Memory B cell (primary cell): ENCODE data around the gene ANAPC2.

Experiments used
- ATAC-seq: fragments of 150-1000 bp; cut with Tn5 transposase; 2 replicates; pipeline ENCODE4 v1.10.0; 2021; ENCODE audit warnings: low read depth, mild to moderate bottlenecking, moderate library complexity
- DNase-seq, 2 donors: peaks; one replicate each; pipeline ENCODE4 v3.0.0; 2022; ENCODE audit warnings: low spot score in 2 of 2
- H3K27ac Mint-ChIP-seq: one replicate; pipeline ENCODE4 v1.8.0; 2022; ENCODE audit warnings: mild to moderate bottlenecking, moderate library complexity, mixed read lengths
- H3K27me3 Mint-ChIP-seq: one replicate; pipeline ENCODE4 v1.8.0; 2022; ENCODE audit warnings: mixed read lengths
- H3K36me3 Mint-ChIP-seq: one replicate; pipeline ENCODE4 v1.8.0; 2022; ENCODE audit warnings: mild to moderate bottlenecking, mixed read lengths
- H3K4me1 Mint-ChIP-seq: one replicate; pipeline ENCODE4 v1.8.0; 2022; ENCODE audit warnings: mixed read lengths
- H3K4me3 Mint-ChIP-seq: one replicate; pipeline ENCODE4 v1.8.0; 2022; ENCODE audit warnings: mild to moderate bottlenecking, moderate library complexity, mixed read lengths
- H3K9me3 Mint-ChIP-seq: one replicate; pipeline ENCODE4 v1.8.0; 2022; ENCODE audit warnings: mixed read lengths

ANAPC2 gene

GRCh38 chr9:137186385-137186784 is 2.0 kb downstream of the ANAPC2 start:
- Mint-ChIP-seq H3K4me1 (peaks cover 20% of the 10 kb centered on the region), H3K36me3 (peaks cover 21% of the 10 kb centered on the region), H3K27ac (no peak overlapping the region), H3K27me3 (no peaks in the 10 kb centered on the region), H3K4me3 (peak overlapping the region; percentile 95), H3K9me3 (no peaks in the 10 kb centered on the region)
- DNase-seq (no peak), ATAC-seq (no peak)

DNA sequence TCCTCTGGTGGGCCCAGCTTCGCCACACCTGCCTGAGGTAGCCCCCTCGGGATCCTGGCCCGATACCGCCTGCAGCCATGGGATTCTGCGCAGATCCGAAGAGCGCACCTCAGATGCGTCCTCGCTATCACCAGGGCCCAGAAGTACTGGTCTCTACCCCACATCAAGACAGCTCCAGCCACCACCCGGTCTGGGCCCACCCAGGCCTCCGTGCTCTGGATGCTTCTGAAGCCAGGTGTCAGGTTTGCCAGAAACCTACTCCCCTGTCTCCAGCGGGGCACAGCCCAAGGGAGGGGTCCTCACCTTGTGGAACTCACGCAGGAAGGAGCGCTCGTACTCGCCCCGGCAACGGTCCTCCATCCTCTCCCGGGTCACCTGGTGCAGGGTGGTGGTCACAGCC is 2.4 kb downstream of the ANAPC2 start:
- DNase-seq: no peak
- no peak for ATAC-seq
- H3K27me3 Mint-ChIP-seq: no peaks in the 10 kb centered on the region
- peaks cover 20% of the 10 kb centered on the region for H3K36me3 Mint-ChIP-seq
- H3K9me3 Mint-ChIP-seq: no peaks in the 10 kb centered on the region
- H3K27ac Mint-ChIP-seq: no peak overlapping the region
- no peak overlapping the region for H3K4me3 Mint-ChIP-seq
- peaks cover 20% of the 10 kb centered on the region for H3K4me1 Mint-ChIP-seq

DNA sequence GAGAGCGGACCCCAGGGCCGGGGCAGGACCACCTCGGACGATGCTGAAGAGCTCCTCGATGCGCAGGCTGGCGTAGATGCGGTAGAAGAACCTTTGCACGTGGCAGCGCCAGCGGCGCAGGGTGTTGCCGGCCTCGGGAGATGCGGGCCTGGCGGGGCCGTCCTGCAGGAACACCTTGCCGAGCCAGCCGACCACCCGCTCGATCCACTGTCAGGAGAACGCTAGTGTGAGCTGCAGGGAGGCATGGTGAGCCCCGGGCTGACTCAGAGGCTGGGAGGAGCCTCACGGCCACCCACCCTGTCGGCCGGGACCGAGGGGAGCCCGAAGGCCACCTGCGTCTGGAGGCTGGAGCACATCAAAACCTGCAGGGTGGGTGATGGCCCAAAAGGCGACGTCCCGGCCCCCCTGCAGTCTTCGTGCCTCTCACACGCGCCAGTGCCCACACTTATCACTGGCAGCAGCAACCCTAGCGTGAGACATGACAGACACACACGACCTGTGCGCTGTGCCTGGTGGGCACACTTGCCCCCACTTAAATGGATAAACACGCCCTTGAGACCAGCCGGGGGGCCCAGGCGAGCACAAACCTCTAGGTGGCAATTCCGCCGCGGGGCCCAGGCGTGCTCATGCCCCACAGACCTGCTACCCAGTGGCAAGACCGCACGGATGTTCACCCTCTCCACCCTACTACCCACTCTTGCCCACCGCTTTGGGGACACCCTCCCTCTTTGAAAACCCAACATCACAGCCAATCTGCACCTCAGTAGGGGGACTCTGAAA is 3.3 kb downstream of the ANAPC2 start:
- Mint-ChIP-seq H3K36me3 (peaks cover 17% of the 10 kb centered on the region), H3K27me3 (no peaks in the 10 kb centered on the region), H3K27ac (no peak overlapping the region), H3K4me3 (no peak overlapping the region), H3K4me1 (peaks cover 20% of the 10 kb centered on the region), H3K9me3 (no peaks in the 10 kb centered on the region)
- no peak for ATAC-seq
- no peak for DNase-seq

- no peak for ATAC-seq
- no peak overlapping the region for H3K27ac Mint-ChIP-seq
- no peak overlapping the region for H3K4me3 Mint-ChIP-seq
- peaks cover 23% of the 10 kb centered on the region for H3K36me3 Mint-ChIP-seq
- DNase-seq: no peak
- H3K27me3 Mint-ChIP-seq: no peaks in the 10 kb centered on the region
- peaks cover 15% of the 10 kb centered on the region for H3K4me1 Mint-ChIP-seq
- H3K9me3 Mint-ChIP-seq: no peaks in the 10 kb centered on the region
These were observed 4.3 kb downstream of the ANAPC2 start for GRCh38 chr9:137183980-137184595.

- H3K27ac Mint-ChIP-seq: no peak overlapping the region
- H3K4me3 Mint-ChIP-seq: no peak overlapping the region
- DNase-seq (no peak), ATAC-seq (no peak)
- peaks cover 24% of the 10 kb centered on the region for H3K36me3 Mint-ChIP-seq
- peaks cover 13% of the 10 kb centered on the region for H3K4me1 Mint-ChIP-seq
- H3K9me3 Mint-ChIP-seq: no peaks in the 10 kb centered on the region
- no peaks in the 10 kb centered on the region for H3K27me3 Mint-ChIP-seq
These were observed 5.5 kb downstream of the ANAPC2 start for GRCh38 chr9:137182836-137183235.

- Mint-ChIP-seq H3K36me3 (peaks cover 29% of the 10 kb centered on the region), H3K4me3 (no peak overlapping the region), H3K27me3 (no peaks in the 10 kb centered on the region), H3K9me3 (no peaks in the 10 kb centered on the region), H3K4me1 (peaks cover 6% of the 10 kb centered on the region), H3K27ac (no peak overlapping the region)
- DNase-seq: no peak
- no peak for ATAC-seq
These were observed 6.7 kb downstream of the ANAPC2 start for GRCh38 chr9:137181680-137182079.

GRCh38 chr9:137180491-137180890 is 7.9 kb downstream of the ANAPC2 start:
- Mint-ChIP-seq H3K4me3 (no peak overlapping the region), H3K27me3 (no peaks in the 10 kb centered on the region), H3K36me3 (peaks cover 29% of the 10 kb centered on the region), H3K4me1 (peaks cover 12% of the 10 kb centered on the region), H3K9me3 (no peaks in the 10 kb centered on the region), H3K27ac (no peak overlapping the region)
- DNase-seq (no peak), ATAC-seq (no peak)

GRCh38 chr9:137179761-137180160 is 8.6 kb downstream of the ANAPC2 start:
- Mint-ChIP-seq H3K9me3 (no peaks in the 10 kb centered on the region), H3K4me1 (peaks cover 12% of the 10 kb centered on the region), H3K4me3 (no peak overlapping the region), H3K27ac (no peak overlapping the region), H3K27me3 (no peaks in the 10 kb centered on the region), H3K36me3 (peaks cover 29% of the 10 kb centered on the region)
- no peak for ATAC-seq
- DNase-seq: no peak

- H3K36me3 Mint-ChIP-seq: peaks cover 22% of the 10 kb centered on the region
- no peak for DNase-seq
- no peak overlapping the region for H3K27ac Mint-ChIP-seq
- no peaks in the 10 kb centered on the region for H3K9me3 Mint-ChIP-seq
- H3K4me3 Mint-ChIP-seq: no peak overlapping the region
- no peak for ATAC-seq
- peaks cover 6% of the 10 kb centered on the region for H3K4me1 Mint-ChIP-seq
- no peaks in the 10 kb centered on the region for H3K27me3 Mint-ChIP-seq
These were observed 9.3 kb downstream of the ANAPC2 start for GRCh38 chr9:137178939-137179630.

GRCh38 chr9:137178201-137178938 is 10.0 kb downstream of the ANAPC2 start:
- Mint-ChIP-seq H3K36me3 (peaks cover 17% of the 10 kb centered on the region), H3K9me3 (no peaks in the 10 kb centered on the region), H3K27me3 (no peaks in the 10 kb centered on the region), H3K4me3 (no peak overlapping the region), H3K4me1 (peaks cover 6% of the 10 kb centered on the region), H3K27ac (no peak overlapping the region)
- ATAC-seq (no peak), DNase-seq (no peak)

DNA sequence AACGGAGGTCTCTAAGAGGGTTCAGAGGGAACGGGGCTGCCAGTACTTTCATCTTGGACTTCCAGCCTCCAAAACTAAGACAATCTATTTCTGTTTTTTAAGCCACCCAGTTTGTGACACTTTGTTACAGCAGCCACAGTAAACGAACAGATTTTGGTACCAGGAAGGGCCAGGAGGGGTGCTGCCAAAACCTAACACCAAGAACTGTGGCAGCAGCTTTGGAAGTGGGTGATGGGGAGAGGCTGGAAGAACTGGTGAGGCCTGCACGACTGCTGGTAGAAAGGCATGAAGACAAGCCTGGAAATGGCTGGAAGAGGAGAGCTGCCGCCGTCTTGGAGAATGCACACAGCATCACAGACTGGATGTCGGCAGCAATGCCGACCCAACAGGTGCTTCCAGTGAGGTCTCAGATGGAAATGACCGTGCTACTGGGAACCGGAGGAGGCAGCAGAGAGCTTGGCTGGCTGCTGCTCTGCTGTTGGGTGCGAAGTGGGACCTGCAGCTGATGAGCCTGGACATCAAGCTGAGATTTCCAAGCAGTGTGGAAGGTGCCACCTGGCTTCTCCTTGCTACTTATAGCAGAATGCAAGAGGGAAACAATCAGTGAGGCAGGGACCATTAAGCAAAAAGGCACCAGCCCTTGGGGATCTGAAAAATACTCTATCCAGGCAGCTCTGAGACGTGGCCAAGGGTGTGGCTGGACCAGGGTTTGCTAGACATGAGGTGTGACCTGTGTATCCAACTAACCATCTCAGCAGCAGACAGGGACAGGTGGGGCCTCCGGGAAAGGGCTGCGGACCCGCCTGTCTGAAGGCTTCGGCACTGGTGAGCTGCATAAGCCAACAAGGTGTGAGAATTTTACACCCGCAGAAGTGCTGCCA is 11.8 kb downstream of the ANAPC2 start:
- H3K27ac Mint-ChIP-seq: no peak overlapping the region
- peak; percentile 77 for ATAC-seq
- H3K36me3 Mint-ChIP-seq: peaks cover 12% of the 10 kb centered on the region
- no peaks in the 10 kb centered on the region for H3K9me3 Mint-ChIP-seq
- no peaks in the 10 kb centered on the region for H3K27me3 Mint-ChIP-seq
- H3K4me3 Mint-ChIP-seq: no peak overlapping the region
- peak in 1 of 2 donors; percentile 31 for DNase-seq
- peaks cover 6% of the 10 kb centered on the region for H3K4me1 Mint-ChIP-seq

DNA sequence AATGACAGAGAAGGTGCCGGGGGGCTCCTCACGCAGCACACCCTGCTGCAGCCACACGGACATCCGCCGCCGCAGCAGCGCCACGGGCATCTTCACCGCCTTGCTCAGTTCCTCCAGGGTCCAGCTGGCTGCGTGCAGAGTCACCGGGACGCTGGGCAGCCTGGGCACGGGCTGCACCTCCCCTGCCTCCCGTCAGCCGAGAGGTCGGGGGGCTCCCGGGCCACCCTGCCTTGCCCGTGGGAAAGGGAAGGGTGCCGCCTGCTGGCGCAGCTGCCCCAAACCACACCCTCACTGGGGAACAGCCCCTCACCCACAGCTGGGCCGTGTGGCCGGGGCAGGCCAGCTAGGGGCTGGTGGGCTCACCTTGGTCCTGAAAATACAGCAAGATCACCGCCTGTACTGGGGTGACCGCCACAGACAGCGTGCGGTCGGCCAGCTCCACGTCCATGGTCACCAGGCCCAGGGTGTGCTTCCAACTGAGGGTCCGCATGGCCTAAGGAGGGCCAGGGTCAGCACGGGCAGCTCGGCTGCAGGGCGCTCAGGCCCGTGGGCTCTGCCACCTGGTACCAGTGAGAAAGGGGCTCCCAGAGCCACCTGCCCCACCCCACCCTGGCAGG is 12.9 kb downstream of the ANAPC2 start:
- Mint-ChIP-seq H3K36me3 (peaks cover 12% of the 10 kb centered on the region), H3K27me3 (peaks cover 2% of the 10 kb centered on the region), H3K9me3 (no peaks in the 10 kb centered on the region), H3K4me1 (peaks cover 6% of the 10 kb centered on the region), H3K27ac (no peak overlapping the region), H3K4me3 (no peak overlapping the region)
- no peak for DNase-seq
- ATAC-seq: peak; percentile 31

DNA sequence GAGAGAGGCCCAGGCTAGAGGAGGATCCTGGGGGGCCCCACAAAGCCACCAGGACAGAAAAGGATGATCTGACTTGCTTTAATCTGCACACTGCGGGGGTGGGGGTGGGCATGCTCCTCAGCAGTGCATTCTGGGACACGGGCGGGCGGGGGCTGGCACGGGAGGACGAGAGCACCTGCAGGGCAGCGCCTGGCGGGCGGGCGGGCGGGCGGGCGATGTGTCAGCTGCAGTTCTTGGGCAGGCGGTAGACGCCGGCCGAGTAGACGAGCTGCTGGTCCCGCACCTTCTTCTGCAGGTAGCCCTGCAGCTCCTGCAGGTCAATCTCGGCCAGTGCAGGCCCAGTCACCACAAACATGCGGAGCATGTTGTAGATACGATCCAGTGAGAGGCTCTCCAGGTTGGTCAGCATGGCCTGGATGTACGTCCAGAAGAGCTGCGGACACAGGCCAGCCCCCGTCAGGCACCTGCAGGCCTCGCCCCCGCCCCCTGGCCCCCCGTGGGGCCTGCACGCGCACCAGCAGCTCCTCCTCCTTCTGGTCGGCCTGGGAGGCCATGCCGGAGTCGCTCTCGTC is 13.6 kb downstream of the ANAPC2 start:
- H3K36me3 Mint-ChIP-seq: peaks cover 10% of the 10 kb centered on the region
- no peak overlapping the region for H3K27ac Mint-ChIP-seq
- no peaks in the 10 kb centered on the region for H3K9me3 Mint-ChIP-seq
- H3K27me3 Mint-ChIP-seq: peaks cover 5% of the 10 kb centered on the region
- no peak overlapping the region for H3K4me3 Mint-ChIP-seq
- H3K4me1 Mint-ChIP-seq: peaks cover 6% of the 10 kb centered on the region
- ATAC-seq: peak; percentile 12
- DNase-seq: no peak
